ENCODE measurements around the gene LMTK3.

DNA sequence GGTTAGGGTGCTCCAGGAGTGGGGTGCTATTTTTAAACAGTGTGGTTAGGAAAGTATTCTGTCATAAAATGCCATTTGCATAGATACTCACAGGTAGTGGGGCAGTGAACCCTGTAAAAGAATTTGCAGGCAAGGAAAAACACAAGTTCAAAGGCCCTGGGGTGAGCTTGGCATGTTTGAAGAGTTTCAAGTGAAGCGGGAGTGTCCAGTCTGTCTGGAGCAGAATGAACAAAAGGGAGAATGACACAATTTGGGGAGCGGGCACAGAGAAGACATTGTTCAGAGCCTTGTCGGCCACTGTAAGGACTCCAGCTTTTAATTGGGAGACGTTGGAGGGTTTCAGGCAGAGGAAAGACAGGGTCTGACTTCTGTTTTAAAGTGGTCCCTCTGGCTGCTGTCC, 63.1 kb downstream of the LMTK3 start:
- TF ChIP-seq TAF1 (IDR thresholded peaks at IDR 0.05; ENCODE audit: low read depth) (no peak), CREB1 (IDR thresholded peaks at IDR 0.05; ENCODE audit: low read depth) (no peak), CEBPB (IDR thresholded peaks at IDR 0.05) (no peak), NFIC (IDR thresholded peaks at IDR 0.05) (no peak), TCF12 (IDR thresholded peaks at IDR 0.05; ENCODE audit: low read depth) (no peak), YY1 (IDR thresholded peaks at IDR 0.05; ENCODE audit: low read depth) (no peak), EP300 (IDR thresholded peaks at IDR 0.05; ENCODE audit: borderline replicate concordance) (no peak), EGR1 (IDR thresholded peaks at IDR 0.05) (no peak), TEAD4 (IDR thresholded peaks at IDR 0.05) (no peak)
- TF ChIP-seq, protein P1, sequence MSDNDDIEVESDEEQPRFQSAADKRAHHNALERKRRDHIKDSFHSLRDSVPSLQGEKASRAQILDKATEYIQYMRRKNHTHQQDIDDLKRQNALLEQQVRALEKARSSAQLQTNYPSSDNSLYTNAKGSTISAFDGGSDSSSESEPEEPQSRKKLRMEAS (IDR thresholded peaks at IDR 0.05), result no peak
- TF ChIP-seq, protein P2, sequence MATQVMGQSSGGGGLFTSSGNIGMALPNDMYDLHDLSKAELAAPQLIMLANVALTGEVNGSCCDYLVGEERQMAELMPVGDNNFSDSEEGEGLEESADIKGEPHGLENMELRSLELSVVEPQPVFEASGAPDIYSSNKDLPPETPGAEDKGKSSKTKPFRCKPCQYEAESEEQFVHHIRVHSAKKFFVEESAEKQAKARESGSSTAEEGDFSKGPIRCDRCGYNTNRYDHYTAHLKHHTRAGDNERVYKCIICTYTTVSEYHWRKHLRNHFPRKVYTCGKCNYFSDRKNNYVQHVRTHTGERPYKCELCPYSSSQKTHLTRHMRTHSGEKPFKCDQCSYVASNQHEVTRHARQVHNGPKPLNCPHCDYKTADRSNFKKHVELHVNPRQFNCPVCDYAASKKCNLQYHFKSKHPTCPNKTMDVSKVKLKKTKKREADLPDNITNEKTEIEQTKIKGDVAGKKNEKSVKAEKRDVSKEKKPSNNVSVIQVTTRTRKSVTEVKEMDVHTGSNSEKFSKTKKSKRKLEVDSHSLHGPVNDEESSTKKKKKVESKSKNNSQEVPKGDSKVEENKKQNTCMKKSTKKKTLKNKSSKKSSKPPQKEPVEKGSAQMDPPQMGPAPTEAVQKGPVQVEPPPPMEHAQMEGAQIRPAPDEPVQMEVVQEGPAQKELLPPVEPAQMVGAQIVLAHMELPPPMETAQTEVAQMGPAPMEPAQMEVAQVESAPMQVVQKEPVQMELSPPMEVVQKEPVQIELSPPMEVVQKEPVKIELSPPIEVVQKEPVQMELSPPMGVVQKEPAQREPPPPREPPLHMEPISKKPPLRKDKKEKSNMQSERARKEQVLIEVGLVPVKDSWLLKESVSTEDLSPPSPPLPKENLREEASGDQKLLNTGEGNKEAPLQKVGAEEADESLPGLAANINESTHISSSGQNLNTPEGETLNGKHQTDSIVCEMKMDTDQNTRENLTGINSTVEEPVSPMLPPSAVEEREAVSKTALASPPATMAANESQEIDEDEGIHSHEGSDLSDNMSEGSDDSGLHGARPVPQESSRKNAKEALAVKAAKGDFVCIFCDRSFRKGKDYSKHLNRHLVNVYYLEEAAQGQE (IDR thresholded peaks at IDR 0.05; ENCODE audit: low read depth), result no peak
- TF ChIP-seq, protein P3, sequence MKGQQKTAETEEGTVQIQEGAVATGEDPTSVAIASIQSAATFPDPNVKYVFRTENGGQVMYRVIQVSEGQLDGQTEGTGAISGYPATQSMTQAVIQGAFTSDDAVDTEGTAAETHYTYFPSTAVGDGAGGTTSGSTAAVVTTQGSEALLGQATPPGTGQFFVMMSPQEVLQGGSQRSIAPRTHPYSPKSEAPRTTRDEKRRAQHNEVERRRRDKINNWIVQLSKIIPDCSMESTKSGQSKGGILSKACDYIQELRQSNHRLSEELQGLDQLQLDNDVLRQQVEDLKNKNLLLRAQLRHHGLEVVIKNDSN (IDR thresholded peaks at IDR 0.05), result no peak
